Stomach (tissue), 9 donors: ENCODE data around the gene ABI3BP. TPM values are rescaled to one million over a fixed set of nuclear protein-coding genes. Genes with fewer than 3 reads are reported as not detected.

Experiments
- DNase-seq, 2 donors: peaks; one replicate each; pipeline versions ENCODE4 v3.0.0 to v3.0.0-alpha.2; 2013 to 2019
- H3K27ac ChIP-seq, 5 donors: fragments of 200-600 bp in 4 of 5; sonication (generic) in 4 of 5; one replicate each; pipeline ENCODE4 v1.5.1; 2013 to 2019; ENCODE audit warnings: mild to moderate bottlenecking in 1 of 5, moderate library complexity in 1 of 5
- H3K27me3 ChIP-seq, 3 donors: fragments of 200-600 bp; sonication (generic); one replicate each; pipeline ENCODE4 v1.5.1; 2017 to 2019; ENCODE audit warnings: mixed run types in 1 of 3
- H3K36me3 ChIP-seq, 4 donors: fragments of 200-600 bp; sonication (generic); 1 replicate in 3 of 4; 2 replicates in 1 of 4; pipeline ENCODE4 v1.5.1; 2016 to 2019
- H3K4me1 ChIP-seq, 4 donors: fragments of 200-600 bp; sonication (generic); one replicate each; pipeline ENCODE4 v1.5.1; 2016 to 2019
- H3K4me3 ChIP-seq, 4 donors: fragments of 200-600 bp; sonication (generic) in 3 of 4; one replicate each; pipeline ENCODE4 v1.5.1; 2016 to 2019; ENCODE audit warnings: mild to moderate bottlenecking in 1 of 4
- H3K9me3 ChIP-seq, 4 donors: fragments of 200-600 bp; sonication (generic); one replicate each; pipeline ENCODE4 v1.5.1; 2016 to 2019
- CTCF ChIP-seq, 7 experiments: fragments of 450-650 bp in 4 of 7; fragments of 200-600 bp in 3 of 7; sonication (generic) in 3 of 7; IDR thresholded peaks; one replicate each; pipeline ENCODE4 v1.5.1; 2016 to 2019; ENCODE audit warnings: antibody characterized with exemption in 7 of 7, control low read depth in 2 of 7, mild to moderate bottlenecking in 1 of 7
- EP300 ChIP-seq: sonication (generic); formaldehyde crosslinking; IDR thresholded peaks from one replicate; pipeline ENCODE4 v1.6.1; 2017; ENCODE audit warnings: antibody characterized with exemption
- POLR2A ChIP-seq, 4 donors: fragments of 450-650 bp; IDR thresholded peaks; one replicate each; pipeline ENCODE4 v1.6.1; 2016; ENCODE audit warnings: antibody characterized with exemption in 4 of 4, control low read depth in 2 of 4, mild to moderate bottlenecking in 1 of 4, moderate library complexity in 1 of 4
- POLR2AphosphoS5 ChIP-seq, 3 donors: sonication (generic); formaldehyde crosslinking; IDR thresholded peaks; one replicate each; pipeline ENCODE4 v1.6.1; 2016; ENCODE audit warnings: antibody characterized with exemption in 3 of 3
- WGBS, 5 donors: extraction: QIAGEN DNeasy Blood & Tissue Kit in 3 of 5; methylation state at CpG; one replicate each; pipeline versions ENCODE4 v1.1.5 to v1.1.7; 2013 to 2018; 5-methylcytosine and 5-hydroxymethylcytosine counted together
- intact Hi-C: fragments of 100-400 bp; cut with DNase I; formaldehyde crosslinking; loops from one replicate; pipeline ENCODE4 v1.15.1; 2023; ENCODE audit warnings: low total_unique reads
- polyA plus RNA-seq, 3 donors: library from polyadenylated mRNA; stranded (reverse); fragments of 200-250 nt; gene quantifications; one replicate each; pipeline ENCODE4 v1.2.3, GENCODE V29; 2013
- total RNA-seq, 5 donors: library from RNA; depleted of rRNA; stranded (reverse); fragments of >200 nt; gene quantifications; one replicate each; pipeline versions ENCODE4 v1.1.0 to v1.2.3, GENCODE V29; 2014 to 2016
- donor health status: healthy with polysubstance abuse.
- donor health status: Bipolar disorder and iron deficiency.
- donor health status: healthy.

The ABI3BP gene
- total and polyA plus RNA-seq, 8 donors: 1.5 to 252 (median 21.7) TPM

GRCh38 chr3:100833483-100833882 is 159.7 kb downstream of the ABI3BP start:
- WGBS, 5 donors: 36 to 48% (median 38%) methylated on average over 3 of the region's 3 CpGs
- DNase-seq: peak in 1 of 2 donors; percentile 12
- Histone ChIP-seq H3K9me3 (no peaks in the 10 kb centered on the region), H3K4me3 (no peak overlapping the region), H3K36me3 (peaks cover 0 to 4% (median 0%) of the 10 kb centered on the region in 4 donors), H3K27ac (no peak overlapping the region), H3K4me1 (no peaks in the 10 kb centered on the region), H3K27me3 (no peaks in the 10 kb centered on the region)
- intact Hi-C loops: no loop called here
- no peak for TF ChIP-seq POLR2A (IDR thresholded peaks at IDR 0.05)
- no peak for TF ChIP-seq CTCF (IDR thresholded peaks at IDR 0.05)
- TF ChIP-seq EP300: no peak
- no peak for TF ChIP-seq POLR2AphosphoS5 (IDR thresholded peaks at IDR 0.05)

- H3K27me3 ChIP-seq: no peaks in the 10 kb centered on the region
- DNase-seq: no peak
- peaks cover 0 to 4% (median 0%) of the 10 kb centered on the region in 4 donors for H3K36me3 ChIP-seq
- no peaks in the 10 kb centered on the region for H3K9me3 ChIP-seq
- H3K4me1 ChIP-seq: no peaks in the 10 kb centered on the region
- 33 to 50% (median 42%) methylated on average over 2 of the region's 2 CpGs for WGBS, 5 donors
- no peak overlapping the region for H3K27ac ChIP-seq
- TF ChIP-seq EP300: no peak
- TF ChIP-seq POLR2A (IDR thresholded peaks at IDR 0.05): no peak
- no peak for TF ChIP-seq CTCF (IDR thresholded peaks at IDR 0.05)
- TF ChIP-seq POLR2AphosphoS5 (IDR thresholded peaks at IDR 0.05): no peak
- intact Hi-C loops: no loop called here
- H3K4me3 ChIP-seq: no peak overlapping the region
Observed at GRCh38 chr3:100831629-100832028, 161.6 kb downstream of the ABI3BP start.

GRCh38 chr3:100830931-100831330 is 162.3 kb downstream of the ABI3BP start:
- DNase-seq: no peak
- no peak overlapping the region for H3K4me3 ChIP-seq
- H3K27me3 ChIP-seq: no peaks in the 10 kb centered on the region
- TF ChIP-seq POLR2A (IDR thresholded peaks at IDR 0.05) (no peak), POLR2AphosphoS5 (IDR thresholded peaks at IDR 0.05) (no peak), EP300 (no peak), CTCF (IDR thresholded peaks at IDR 0.05) (no peak)
- no peaks in the 10 kb centered on the region for H3K4me1 ChIP-seq
- H3K27ac ChIP-seq: no peak overlapping the region
- intact Hi-C loops: no loop called here
- H3K9me3 ChIP-seq: no peaks in the 10 kb centered on the region
- H3K36me3 ChIP-seq: peaks cover 0 to 4% (median 0%) of the 10 kb centered on the region in 4 donors

- no peak for DNase-seq
- Histone ChIP-seq H3K36me3 (peaks cover 0 to 4% (median 0%) of the 10 kb centered on the region in 4 donors), H3K4me1 (no peaks in the 10 kb centered on the region), H3K9me3 (no peaks in the 10 kb centered on the region), H3K4me3 (no peak overlapping the region), H3K27me3 (no peaks in the 10 kb centered on the region), H3K27ac (no peak overlapping the region)
- no peak for TF ChIP-seq POLR2AphosphoS5 (IDR thresholded peaks at IDR 0.05)
- no peak for TF ChIP-seq CTCF (IDR thresholded peaks at IDR 0.05)
- TF ChIP-seq EP300: no peak
- no peak for TF ChIP-seq POLR2A (IDR thresholded peaks at IDR 0.05)
- 20 to 41% (median 31%) methylated on average over 3 of the region's 3 CpGs for WGBS, 5 donors
- intact Hi-C loops: no loop called here
Observed at GRCh38 chr3:100825574-100825973, 167.6 kb downstream of the ABI3BP start.
